GM19324 (cell line): Measurements from ENCODE around the gene MICB.
A peak's percentile ranks its signal among the peaks of the same experiment; 100 is the strongest.
"Not testable (repeated sequence)": the region's sequence is repeated elsewhere in the genome, so short reads cannot be mapped to it uniquely, and the experiment has no call there.

Source experiments
- ATAC-seq: cut with Tn5 transposase; IDR thresholded peaks from one replicate; pipeline ENCODE4 v1.9.1; 2021; ENCODE audit warnings: mild to moderate bottlenecking, moderate library complexity; ENCODE audit not compliant: unreplicated experiment, low FRiP score

The MICB gene

DNA sequence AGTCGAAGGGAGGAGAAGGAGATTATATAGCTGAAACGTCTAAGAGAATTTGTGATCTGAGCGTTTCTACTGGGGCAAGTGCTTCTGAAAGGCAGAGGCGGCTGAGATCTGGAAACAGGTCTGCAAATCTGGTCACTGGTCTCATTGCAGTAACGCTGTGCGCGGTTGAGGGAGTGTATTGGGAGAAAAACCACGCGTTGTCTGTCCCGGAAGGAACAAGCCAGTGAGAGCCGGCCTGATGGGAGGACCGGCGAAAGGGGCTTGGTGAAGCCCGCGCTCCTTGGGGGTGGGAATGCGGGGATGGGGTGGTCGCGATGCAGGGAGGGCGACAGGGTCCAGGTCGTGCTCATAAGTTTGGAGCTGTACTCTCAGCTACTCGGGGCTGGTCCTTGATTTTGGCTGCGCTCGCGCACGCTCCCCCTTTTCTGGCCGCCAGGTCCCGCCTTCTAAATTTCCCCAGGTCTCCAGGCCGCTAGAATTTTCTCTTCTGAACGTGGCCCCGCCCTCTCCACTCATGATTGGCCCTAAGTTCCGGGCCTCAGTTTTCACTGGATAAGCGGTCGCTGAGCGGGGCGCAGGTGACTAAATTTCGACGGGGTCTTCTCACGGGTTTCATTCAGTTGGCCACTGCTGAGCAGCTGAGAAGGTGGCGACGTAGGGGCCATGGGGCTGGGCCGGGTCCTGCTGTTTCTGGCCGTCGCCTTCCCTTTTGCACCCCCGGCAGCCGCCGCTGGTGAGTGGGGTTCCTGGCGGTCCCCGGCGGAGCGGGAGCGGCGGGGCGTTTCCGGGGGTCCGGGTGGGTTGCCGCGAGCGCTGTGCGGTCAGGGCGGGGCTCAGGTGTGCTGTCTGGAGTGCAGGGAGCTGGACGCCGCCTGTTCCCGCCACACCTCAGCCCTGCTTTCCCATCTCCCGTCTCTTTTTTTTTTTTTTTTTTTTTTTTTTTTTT is at the start of gene MICB:
Gene MICB, plus strand, starts transcription at position 615 of the 946 bp plus-strand sequence. Its CDS starts 49 bp downstream, at position 664.
- ATAC-seq: peak; percentile 56

DNA sequence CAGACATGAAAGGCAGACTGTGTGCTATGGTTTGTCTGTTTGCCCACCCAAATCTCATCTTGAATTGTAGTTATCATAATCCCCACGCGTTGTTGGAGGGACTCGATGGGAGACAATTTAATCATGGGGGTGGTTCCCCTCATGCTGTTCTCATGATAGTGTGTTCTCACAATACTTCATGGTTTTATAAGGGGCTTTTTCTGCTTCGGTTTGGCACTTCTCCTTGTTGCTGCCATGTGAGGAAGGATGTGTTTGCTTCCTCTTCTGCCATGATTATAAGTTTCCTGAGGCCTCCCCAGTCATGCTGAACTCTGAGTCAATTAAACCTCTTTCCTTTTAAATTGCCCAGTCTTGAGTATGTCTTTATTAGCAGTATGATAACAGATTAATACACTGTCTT is 47.2 kb upstream of the MICB start:
- no peak for ATAC-seq

DNA sequence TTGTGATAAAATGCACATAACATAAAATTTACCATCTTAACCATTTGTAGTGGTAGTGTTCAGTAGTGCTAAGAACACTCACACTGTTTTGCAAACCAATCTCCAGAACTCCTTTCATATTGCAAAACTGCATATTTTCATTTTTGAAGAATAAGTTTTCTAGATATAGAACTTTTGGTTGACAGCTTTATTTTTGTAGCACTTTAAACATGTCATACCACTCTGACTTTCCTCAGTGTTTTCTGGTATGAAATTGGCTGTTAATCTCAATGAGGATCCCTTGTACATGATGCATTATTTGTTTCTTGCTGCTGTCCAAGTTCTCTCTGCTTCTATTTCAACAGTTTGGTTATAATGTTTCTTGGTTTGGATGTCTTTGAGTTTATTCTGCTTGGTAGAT is 45.1 kb upstream of the MICB start:
- ATAC-seq: no peak

DNA sequence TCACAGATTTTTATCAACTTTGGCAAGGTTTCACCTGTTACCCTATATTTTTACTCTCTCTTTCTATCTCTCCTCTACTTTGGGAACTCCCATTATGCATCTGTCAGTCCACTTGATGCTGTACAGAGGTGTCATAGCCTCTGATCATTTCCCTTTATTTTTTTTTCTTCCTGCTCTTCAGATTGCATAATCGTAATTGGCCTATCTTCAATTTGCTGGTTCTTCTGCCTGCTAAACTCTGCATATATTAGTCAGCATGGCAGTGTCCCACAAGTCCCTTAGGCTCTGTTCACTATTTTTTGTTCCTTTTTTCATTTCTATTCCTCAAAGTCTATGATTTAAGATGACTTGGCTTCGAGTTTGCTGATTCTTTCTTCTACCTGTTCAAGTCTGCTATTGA is 44.7 kb upstream of the MICB start:
- ATAC-seq: no peak

DNA sequence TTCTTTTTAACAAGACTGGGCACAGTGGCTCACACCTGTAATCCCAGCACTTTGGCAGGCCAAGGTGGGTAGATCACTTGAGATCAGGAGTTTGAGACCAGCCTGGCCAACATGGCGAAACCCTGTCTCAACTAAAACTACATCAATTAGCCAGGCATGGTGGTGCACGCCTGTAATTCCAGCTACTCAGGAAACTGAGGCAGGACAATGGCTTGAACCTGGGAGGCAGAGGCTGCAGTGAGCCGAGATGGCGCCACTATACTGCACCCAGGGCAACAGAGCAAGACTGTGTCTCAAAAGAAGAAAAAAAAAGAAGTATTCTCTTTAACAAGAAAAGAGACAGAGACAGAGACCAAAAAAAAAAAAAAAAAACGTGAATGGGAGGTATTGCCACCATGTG is 38.1 kb upstream of the MICB start:
- ATAC-seq: not testable (repeated sequence)

DNA sequence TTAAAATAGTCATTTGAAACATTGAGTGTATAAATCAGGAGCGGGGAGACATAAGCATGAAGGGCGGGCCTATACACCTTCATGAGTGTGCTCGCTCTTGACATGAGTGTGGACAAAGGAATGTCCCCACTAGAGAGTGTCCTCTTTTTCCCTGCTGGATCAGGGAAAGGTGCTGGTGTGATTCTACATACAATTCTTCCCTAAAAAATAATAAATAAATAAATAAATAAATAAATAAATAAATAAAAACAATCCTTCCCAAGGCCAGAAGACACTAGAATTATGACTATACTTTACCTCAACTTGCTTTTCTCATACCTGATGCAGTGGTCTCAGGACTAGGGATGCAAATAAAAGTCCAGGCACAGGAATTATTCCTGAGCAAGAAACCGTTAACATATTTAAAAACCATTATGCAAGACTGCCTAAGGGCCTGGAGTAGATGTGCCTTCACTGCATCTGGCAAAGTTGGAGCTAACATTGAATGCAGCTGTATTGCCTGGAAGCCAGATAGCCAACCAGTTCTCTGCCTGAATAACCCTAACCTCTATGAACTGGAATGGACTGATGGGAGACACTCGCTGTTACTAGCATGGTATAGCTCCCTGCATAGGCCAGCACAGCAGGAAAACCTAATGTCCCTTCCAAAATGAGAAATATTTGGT is 37.5 kb upstream of the MICB start:
- no peak for ATAC-seq

DNA sequence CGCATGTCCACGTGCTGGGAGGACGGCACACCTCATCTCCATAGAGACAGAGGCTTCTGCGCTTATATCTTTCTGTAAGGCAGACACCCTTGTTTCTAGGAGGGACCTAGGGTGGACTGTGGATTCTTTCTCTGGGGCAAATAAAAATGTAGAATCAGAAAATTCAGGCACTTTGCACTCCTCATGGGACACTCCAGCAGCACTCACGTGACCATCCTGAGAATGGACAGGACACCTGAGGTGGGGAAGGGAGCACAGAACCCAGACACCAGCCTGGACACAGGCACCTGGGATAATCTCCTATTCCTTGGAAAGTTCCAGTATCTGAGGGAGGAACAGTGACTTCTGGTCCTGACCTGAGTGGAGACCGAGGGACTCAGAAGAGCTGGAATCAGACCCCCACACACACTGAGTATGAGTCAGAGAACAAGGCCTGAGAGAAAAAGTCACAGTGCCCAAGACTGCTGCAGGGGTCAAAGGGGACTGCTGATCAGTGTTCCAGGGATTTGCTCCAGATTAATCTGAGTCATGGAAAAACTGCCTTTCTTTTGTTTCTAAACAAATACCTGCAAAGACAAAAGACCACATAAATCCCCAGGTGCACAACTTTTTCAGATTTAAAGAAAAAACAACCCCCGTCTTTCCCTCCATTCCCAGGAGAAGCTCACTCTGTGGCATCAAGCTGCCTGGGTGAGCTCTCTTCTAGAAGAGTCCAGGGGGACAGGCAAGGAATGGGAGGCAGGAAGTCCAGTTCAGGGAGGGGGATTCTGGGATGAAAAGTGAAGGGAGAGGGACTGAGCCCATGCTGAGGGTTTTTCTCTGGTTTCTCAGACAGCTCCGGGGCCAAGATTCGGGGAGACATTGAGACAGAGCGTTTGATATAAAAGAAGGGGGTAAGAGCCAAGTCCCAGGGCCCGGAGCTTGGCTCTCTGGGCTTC is 35.6 kb upstream of the MICB start:
- no peak for ATAC-seq

DNA sequence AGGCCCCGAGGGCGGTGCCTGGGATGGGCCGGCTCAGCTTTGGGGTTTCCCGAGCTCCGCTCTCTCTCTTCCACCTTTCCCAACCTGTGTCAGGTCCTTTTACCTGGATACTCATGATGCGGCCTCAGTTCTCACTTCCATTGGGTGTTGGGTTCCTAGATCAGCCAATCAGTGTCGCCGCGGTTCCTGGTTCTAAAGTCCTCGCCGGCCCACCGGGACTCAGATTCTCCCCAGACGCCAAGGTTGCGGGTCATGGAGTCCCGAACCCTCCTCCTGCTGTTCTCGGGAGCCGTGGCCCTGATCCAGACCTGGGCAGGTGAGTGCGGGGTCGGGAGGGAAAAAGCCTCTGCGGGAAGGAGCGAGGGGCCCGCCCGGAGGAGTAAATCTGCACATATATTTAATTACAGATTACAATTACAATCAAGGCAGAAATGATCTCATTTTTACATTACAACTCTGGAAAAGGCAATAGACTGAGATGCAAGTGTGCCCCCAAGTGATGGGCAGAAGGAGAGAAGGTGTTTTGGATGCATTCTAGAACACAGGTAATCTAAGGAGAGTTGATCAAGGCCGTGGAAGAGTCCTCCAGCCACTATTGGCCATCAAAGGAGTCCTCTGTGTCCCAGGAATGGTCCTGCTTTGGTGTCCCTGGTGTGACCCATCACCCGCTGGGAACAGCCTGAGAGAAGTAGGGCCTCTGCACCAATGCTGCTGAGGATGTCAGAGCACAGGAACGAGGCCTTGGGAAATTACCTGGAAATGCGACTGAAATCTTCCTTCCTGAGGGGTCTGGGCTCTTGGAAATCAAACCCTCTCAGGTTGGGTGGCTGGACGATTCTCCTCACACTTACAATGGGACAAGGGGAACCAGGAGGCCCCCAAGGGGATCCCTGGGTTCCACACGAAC is 34.7 kb upstream of the MICB start:
- ATAC-seq: peak; percentile 84

DNA sequence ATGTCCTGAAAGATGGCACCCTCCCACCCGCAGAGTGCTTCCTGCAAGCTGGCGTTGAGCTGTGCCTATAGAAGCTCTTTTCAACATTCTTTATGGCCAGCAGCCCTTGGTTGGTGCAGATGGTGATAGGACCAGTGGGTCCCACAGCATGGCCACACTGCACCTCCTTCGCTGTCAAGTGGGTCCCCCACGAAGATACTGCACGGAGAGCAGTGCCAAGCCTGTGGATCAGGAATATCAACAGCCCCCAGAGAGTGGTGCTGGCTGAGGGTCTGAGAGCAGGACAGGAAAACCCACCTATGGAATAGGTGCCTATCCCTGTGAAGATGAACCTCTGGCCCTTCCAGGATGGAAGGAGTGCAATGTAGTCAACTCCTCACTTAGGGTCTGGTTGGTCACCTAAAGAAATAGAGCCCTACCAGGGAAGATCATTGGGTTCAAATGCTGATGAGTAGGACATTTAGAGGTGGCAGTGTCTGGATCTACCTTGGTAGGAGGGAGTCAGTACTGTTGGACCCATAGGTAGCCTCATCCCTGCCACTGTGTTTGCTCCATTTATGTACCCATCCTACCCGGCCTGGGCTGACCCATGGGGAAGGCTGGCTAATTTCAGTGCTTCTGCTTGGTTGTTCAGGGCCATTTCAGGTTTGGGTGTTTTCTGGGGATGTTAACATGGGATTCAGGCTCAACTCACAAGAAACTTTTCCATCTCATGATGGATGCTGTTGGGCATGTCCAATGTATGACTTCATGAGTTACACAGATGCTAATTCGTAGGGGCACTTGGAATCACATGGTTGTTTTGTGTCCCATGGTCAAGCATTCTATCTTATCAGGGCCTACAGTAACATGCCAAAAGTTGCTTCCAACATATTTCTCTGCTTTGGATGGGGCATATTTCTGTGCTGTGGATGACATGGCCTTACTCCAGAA is 33.4 kb upstream of the MICB start:
- ATAC-seq: no peak

DNA sequence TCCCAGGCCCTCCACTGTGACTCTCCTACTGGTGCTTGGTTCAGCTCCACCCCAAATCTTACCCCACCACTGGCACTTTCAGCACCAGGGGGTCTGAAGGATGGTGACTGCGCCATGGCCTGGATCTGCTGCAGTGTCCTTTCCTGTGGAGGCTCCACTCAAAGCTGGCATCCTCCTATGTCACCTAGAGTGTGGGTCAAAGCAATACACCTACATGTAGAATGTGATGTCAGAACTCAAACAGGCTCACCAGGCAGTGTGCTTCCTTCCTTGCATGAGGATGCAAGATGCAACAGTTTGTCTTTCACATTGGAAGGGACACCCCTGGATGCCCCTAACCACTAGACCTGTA is 32.8 kb upstream of the MICB start:
- no peak for ATAC-seq

DNA sequence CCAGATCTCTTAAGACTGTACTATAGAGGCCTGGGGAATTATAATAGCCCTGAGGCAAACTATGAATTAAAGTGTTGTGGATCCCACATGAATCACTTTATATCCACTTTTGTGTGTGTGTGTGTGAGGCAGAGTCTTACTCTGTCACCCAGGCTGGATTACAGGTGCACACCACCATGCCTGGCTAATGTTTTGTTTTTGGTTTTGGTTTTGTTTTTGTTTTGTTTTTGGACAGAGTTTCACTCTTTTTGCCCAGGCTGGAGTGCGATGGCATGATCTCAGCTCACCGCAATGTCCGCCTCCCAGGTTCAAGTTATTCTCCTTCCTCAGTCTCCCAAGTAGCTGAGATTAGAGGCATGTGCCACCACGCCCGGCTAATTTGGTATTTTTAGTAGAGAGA is 32.2 kb upstream of the MICB start:
- no peak for ATAC-seq

DNA sequence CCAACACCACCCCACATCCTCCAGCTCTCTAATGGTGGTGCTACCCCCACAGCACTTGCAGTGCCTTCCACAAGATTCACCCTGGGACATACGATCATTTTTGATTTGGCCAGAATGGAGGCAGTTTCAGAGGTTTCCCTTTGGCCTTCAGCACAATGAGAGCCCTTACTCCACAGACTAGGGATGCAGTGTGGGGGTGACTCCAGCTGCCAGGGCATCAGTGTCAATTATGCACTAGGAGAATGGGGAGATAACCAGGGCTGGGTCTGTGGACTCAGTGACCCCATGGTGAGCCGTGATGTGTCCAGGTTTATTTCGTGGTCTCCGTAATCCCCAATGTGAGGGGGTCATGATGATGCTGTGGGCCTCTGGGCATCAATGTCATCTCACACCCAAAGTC is 31.5 kb upstream of the MICB start:
- ATAC-seq: no peak

DNA sequence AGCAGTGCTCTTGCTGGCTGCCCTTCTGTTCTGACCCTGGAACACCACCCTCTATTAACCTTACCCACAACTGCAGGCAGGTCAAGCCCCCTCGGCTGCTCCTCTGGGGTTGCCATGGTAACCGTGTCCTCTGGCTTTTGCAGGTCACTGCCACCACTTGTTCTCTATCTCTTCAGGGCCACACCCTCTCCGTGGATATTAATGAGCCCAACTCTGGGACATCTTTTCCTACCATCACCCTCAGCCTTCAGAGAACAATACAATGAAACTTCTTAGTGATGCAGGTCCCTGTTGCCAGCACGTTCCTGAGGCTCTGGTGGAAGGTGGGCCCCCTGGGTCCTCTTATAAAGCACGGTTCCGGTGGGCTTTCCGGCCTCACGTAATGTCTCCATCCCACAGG is 30.8 kb upstream of the MICB start:
- no peak for ATAC-seq

DNA sequence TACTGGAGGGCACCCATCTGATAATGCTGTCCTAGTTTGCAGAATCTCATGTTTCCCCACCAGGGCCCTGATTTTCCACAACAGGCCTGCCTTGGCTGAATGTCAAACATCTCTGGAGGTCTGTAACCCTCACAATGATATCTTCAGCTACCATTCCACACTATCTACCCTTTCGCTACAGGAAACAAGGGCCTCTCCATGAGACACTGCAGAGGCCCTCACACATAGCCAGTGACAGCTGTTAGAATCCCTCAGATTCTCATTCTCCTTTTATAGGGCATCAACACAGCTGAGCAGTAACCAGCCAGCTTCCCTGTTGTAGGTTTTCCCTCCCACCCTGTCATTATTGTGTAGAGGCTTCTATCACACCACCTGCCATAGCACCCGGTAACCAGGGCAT is 29.6 kb upstream of the MICB start:
- no peak for ATAC-seq

DNA sequence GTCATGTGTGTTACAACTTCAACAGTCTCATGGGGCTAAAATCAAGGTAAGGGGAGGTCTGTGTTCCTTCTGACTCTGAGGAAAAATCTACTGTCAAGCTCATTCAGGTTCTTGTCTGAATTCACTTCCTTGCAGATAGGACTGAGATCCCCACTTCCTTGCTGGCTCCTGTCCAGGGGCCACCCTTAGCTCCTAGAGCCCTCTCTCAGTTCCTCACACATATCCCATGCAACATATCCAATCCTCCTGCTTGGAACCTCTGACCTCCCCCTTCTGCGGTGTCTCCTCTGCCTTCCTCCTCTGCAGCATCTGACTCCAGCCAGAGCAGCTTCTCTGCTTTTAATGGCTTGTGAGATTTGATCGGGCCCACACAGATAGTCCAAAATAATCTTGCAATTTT is 27.1 kb upstream of the MICB start:
- ATAC-seq: no peak

DNA sequence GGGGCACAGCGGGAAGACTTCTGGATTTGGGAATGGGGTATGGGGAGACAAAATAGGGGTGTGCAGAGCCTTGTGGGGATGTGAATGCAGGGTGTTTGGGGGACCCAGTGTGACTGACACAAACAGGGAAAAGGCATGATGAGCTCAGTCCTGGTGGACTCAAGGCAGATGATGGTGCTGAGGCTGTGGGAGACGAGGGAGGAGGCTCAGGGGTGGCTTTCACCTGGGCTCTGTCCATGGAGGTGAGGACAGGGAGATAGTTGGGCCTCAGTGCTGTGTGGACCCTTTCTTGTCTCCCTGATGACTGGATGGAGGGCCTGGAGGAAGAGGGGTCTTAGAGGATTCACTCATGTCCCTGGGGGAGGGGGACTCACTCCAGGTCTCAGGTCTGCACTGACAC is 26.2 kb upstream of the MICB start:
- no peak for ATAC-seq

DNA sequence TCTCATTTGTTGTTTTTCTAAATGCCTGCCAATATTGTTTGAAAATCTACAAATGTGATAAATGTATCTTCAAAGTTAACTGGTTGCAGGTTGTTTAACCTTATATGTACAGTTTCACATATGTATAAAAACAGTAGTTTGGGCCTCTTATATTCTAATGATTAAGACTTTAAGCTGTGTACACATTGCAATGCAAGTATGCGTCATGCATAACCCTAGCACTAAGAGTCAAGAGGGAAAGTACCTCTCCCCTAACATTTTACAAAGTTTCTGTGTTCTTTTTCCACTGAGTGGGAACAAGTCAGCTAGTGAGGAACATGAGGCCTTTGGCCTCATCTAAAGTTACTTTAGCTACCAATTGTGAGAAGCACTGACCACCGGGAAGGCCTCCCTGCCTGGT is 25.7 kb upstream of the MICB start:
- ATAC-seq: no peak

DNA sequence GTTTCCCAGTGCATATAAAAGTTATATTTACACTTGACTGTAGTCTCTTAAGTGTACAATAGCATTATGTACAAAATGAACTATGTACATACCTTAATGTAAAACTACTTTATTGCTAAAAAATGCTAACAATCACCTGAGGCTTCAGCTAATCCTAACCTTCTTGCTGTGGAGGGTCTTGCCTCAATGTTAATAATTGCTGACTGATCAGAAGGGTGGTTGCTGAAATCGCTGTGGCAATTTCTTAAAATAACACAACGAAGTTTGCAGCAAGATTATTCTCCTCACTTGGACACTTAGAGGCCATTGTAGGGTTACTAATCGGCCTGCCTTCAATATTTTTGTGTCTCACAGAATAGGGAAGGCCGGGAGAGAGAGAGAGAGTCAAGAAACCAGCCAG is 24.7 kb upstream of the MICB start:
- no peak for ATAC-seq
